ENCODE data around the gene SERPINA10.

Gene SERPINA10

GRCh38 chr14:94312481-94313246, 19.6 kb upstream of the SERPINA10 start:
- no peak for DNase-seq (ENCODE audit: extremely low read depth, insufficient read length)
- no peaks in the 10 kb centered on the region for H3K27me3 ChIP-seq (replicated peaks; ENCODE audit: control insufficient read depth, insufficient read depth, low read length)
- no peaks in the 10 kb centered on the region for H3K36me3 ChIP-seq (ENCODE audit: control insufficient read depth, insufficient read depth, low read length)
- TF ChIP-seq CTCF (IDR thresholded peaks at IDR 0.05; ENCODE audit: insufficient read depth, low read length, poor library complexity, severe bottlenecking), result no peak
- no peak overlapping the region for H3K4me3 ChIP-seq (replicated peaks; ENCODE audit: low read depth, low read length)

GRCh38 chr14:94310248-94310647, 17.2 kb upstream of the SERPINA10 start:
- DNase-seq (ENCODE audit: extremely low read depth, insufficient read length), result no peak
- no peak overlapping the region for H3K4me3 ChIP-seq (replicated peaks; ENCODE audit: low read depth, low read length)
- H3K36me3 ChIP-seq (ENCODE audit: control insufficient read depth, insufficient read depth, low read length), result no peaks in the 10 kb centered on the region
- no peaks in the 10 kb centered on the region for H3K27me3 ChIP-seq (replicated peaks; ENCODE audit: control insufficient read depth, insufficient read depth, low read length)
- TF ChIP-seq CTCF (IDR thresholded peaks at IDR 0.05; ENCODE audit: insufficient read depth, low read length, poor library complexity, severe bottlenecking), result no peak

GRCh38 chr14:94309721-94310120, 16.7 kb upstream of the SERPINA10 start:
- Histone ChIP-seq H3K36me3 (ENCODE audit: control insufficient read depth, insufficient read depth, low read length) (no peaks in the 10 kb centered on the region), H3K4me3 (replicated peaks; ENCODE audit: low read depth, low read length) (no peak overlapping the region), H3K27me3 (replicated peaks; ENCODE audit: control insufficient read depth, insufficient read depth, low read length) (no peaks in the 10 kb centered on the region)
- no peak for TF ChIP-seq CTCF (IDR thresholded peaks at IDR 0.05; ENCODE audit: insufficient read depth, low read length, poor library complexity, severe bottlenecking)
- DNase-seq (ENCODE audit: extremely low read depth, insufficient read length), result no peak

GRCh38 chr14:94307410-94307992, 14.4 kb upstream of the SERPINA10 start:
- Histone ChIP-seq H3K27me3 (replicated peaks; ENCODE audit: control insufficient read depth, insufficient read depth, low read length) (no peaks in the 10 kb centered on the region), H3K4me3 (replicated peaks; ENCODE audit: low read depth, low read length) (no peak overlapping the region), H3K36me3 (ENCODE audit: control insufficient read depth, insufficient read depth, low read length) (no peaks in the 10 kb centered on the region)
- TF ChIP-seq CTCF (IDR thresholded peaks at IDR 0.05; ENCODE audit: insufficient read depth, low read length, poor library complexity, severe bottlenecking), result peak; percentile 31
- no peak for DNase-seq (ENCODE audit: extremely low read depth, insufficient read length)

GRCh38 chr14:94306047-94306978, 13.2 kb upstream of the SERPINA10 start:
- no peaks in the 10 kb centered on the region for H3K27me3 ChIP-seq (replicated peaks; ENCODE audit: control insufficient read depth, insufficient read depth, low read length)
- no peak for TF ChIP-seq CTCF (IDR thresholded peaks at IDR 0.05; ENCODE audit: insufficient read depth, low read length, poor library complexity, severe bottlenecking)
- no peaks in the 10 kb centered on the region for H3K36me3 ChIP-seq (ENCODE audit: control insufficient read depth, insufficient read depth, low read length)
- no peak overlapping the region for H3K4me3 ChIP-seq (replicated peaks; ENCODE audit: low read depth, low read length)
- DNase-seq (ENCODE audit: extremely low read depth, insufficient read length), result no peak
